ENCODE results near the gene BEND4.

- no peak for TF ChIP-seq CTCF (IDR thresholded peaks at IDR 0.05; ENCODE audit: insufficient read depth, low read length, poor library complexity, severe bottlenecking)
- TF ChIP-seq EZH2phosphoT487 (conservative IDR thresholded peaks at IDR 0.05; ENCODE audit: low read length): no peak
Observed at GRCh38 chr4:42144028-42144427, 8.4 kb downstream of the BEND4 start.
